GM18498 (cell line): ENCODE data around the gene SH3RF1.

Source experiments
- ATAC-seq: cut with Tn5 transposase; IDR thresholded peaks from one replicate; pipeline ENCODE4 v1.9.1; 2021; ENCODE audit warnings: mild to moderate bottlenecking, moderate library complexity; ENCODE audit not compliant: unreplicated experiment

The SH3RF1 gene

GRCh38 chr4:169252339-169253112 is 18.2 kb downstream of the SH3RF1 start:
- ATAC-seq: peak; percentile 61

- no peak for ATAC-seq
These were observed 19.2 kb downstream of the SH3RF1 start for GRCh38 chr4:169251291-169252235.

GRCh38 chr4:169250796-169251195 is 20.0 kb downstream of the SH3RF1 start:
- ATAC-seq: no peak

GRCh38 chr4:169249999-169250398 is 20.8 kb downstream of the SH3RF1 start:
- no peak for ATAC-seq

- ATAC-seq: peak; percentile 51
These were observed 21.4 kb downstream of the SH3RF1 start for GRCh38 chr4:169249214-169249973.

GRCh38 chr4:169248645-169249044 is 22.1 kb downstream of the SH3RF1 start:
- no peak for ATAC-seq

GRCh38 chr4:169246957-169247396 is 23.8 kb downstream of the SH3RF1 start:
- ATAC-seq: no peak

- ATAC-seq: no peak
These were observed 24.5 kb downstream of the SH3RF1 start for GRCh38 chr4:169246279-169246678.

GRCh38 chr4:169245061-169245460 is 25.7 kb downstream of the SH3RF1 start:
- ATAC-seq: no peak

- no peak for ATAC-seq
These were observed 26.7 kb downstream of the SH3RF1 start for GRCh38 chr4:169243825-169244609.

- ATAC-seq: no peak
These were observed 29.3 kb downstream of the SH3RF1 start for GRCh38 chr4:169241464-169241863.

GRCh38 chr4:169239221-169239905 is 31.4 kb downstream of the SH3RF1 start:
- no peak for ATAC-seq

- no peak for ATAC-seq
These were observed 32.3 kb downstream of the SH3RF1 start for GRCh38 chr4:169238445-169238844.

- ATAC-seq: no peak
These were observed 33.7 kb downstream of the SH3RF1 start for GRCh38 chr4:169236873-169237626.

- no peak for ATAC-seq
These were observed 34.7 kb downstream of the SH3RF1 start for GRCh38 chr4:169236078-169236477.

GRCh38 chr4:169234137-169234855 is 36.5 kb downstream of the SH3RF1 start:
- ATAC-seq: no peak

- ATAC-seq: no peak
These were observed 37.1 kb downstream of the SH3RF1 start for GRCh38 chr4:169233691-169234090.

- ATAC-seq: no peak
These were observed 39.0 kb downstream of the SH3RF1 start for GRCh38 chr4:169231647-169232262.
